CD14-positive monocyte (primary cell): Measurements from ENCODE around the gene CEACAM4. TPM values are rescaled to one million over a fixed set of nuclear protein-coding genes. Genes with fewer than 3 reads are reported as not detected.
A peak's percentile ranks its signal among the peaks of the same experiment; 100 is the strongest.

ENCODE experiments used
- DNase-seq, 3 donors: peaks; one replicate each; pipeline ENCODE4 v3.0.0-alpha.2; 2011 to 2022
- H2AFZ ChIP-seq: 2 replicates; pipeline ENCODE4 v1.6.0; 2012; ENCODE audit warnings: mild to moderate bottlenecking, low read depth, low read length, inconsistent platforms; ENCODE audit not compliant: insufficient read depth, poor library complexity, severe bottlenecking
- H3K27ac ChIP-seq, 2 donors: 1 replicate in 1 of 2; 2 replicates in 1 of 2; pipeline ENCODE4 v1.5.1; 2012 to 2013; ENCODE audit warnings: low read length in 2 of 2, control low read depth in 1 of 2, inconsistent platforms in 1 of 2, low read depth in 1 of 2, mild to moderate bottlenecking in 1 of 2
- H3K27me3 ChIP-seq, 2 donors: one replicate each; pipeline versions ENCODE4 v1.6.0 to v1.6.1; 2011 to 2013; ENCODE audit warnings: low read length in 2 of 2; ENCODE audit not compliant: control insufficient read depth in 2 of 2, insufficient read depth in 2 of 2
- H3K36me3 ChIP-seq, 2 donors: replicated peaks in 1 of 2; 1 replicate in 1 of 2; 2 replicates in 1 of 2; pipeline versions ENCODE4 v1.5.1 to v1.6.1; 2012 to 2013; ENCODE audit warnings: low read length in 2 of 2, control low read depth in 1 of 2, inconsistent platforms in 1 of 2, mild to moderate bottlenecking in 1 of 2; ENCODE audit not compliant: insufficient read depth in 2 of 2, control insufficient read depth in 1 of 2
- H3K4me1 ChIP-seq, 2 donors: 1 replicate in 1 of 2; 2 replicates in 1 of 2; pipeline versions ENCODE4 v1.5.1 to v1.6.1; 2012 to 2013; ENCODE audit warnings: low read length in 2 of 2, control low read depth in 1 of 2, inconsistent platforms in 1 of 2, mild to moderate bottlenecking in 1 of 2, moderate library complexity in 1 of 2; ENCODE audit not compliant: insufficient read depth in 2 of 2, control insufficient read depth in 1 of 2
- H3K4me2 ChIP-seq: replicated peaks from 2 replicates; pipeline ENCODE3; 2012; ENCODE audit warnings: low read length, moderate library complexity, mild to moderate bottlenecking; ENCODE audit not compliant: poor library complexity, severe bottlenecking; ENCODE audit errors: extremely low read depth
- H3K4me3 ChIP-seq, 3 experiments: fragments of 200-600 bp in 1 of 3; sonication (generic) in 1 of 3; replicated peaks in 1 of 3; 1 replicate in 2 of 3; 2 replicates in 1 of 3; pipeline ENCODE4 v1.5.1; 2011 to 2013; ENCODE audit warnings: low read length in 3 of 3, mild to moderate bottlenecking in 3 of 3, control low read depth in 2 of 3, low read depth in 2 of 3, inconsistent platforms in 1 of 3, moderate library complexity in 1 of 3
- H3K79me2 ChIP-seq: 2 replicates; pipeline ENCODE4 v1.6.0; 2012; ENCODE audit warnings: mild to moderate bottlenecking, control low read depth, inconsistent platforms, low read length, moderate library complexity; ENCODE audit not compliant: insufficient read depth
- H3K9ac ChIP-seq: 2 replicates; pipeline ENCODE4 v1.6.0; 2017; ENCODE audit warnings: low read length, mild to moderate bottlenecking; ENCODE audit not compliant: insufficient read depth, poor library complexity, severe bottlenecking
- H3K9me3 ChIP-seq, 2 donors: replicated peaks in 1 of 2; 1 replicate in 1 of 2; 2 replicates in 1 of 2; pipeline versions ENCODE4 v1.5.1 to v1.6.1; 2012 to 2013; ENCODE audit warnings: low read length in 2 of 2, control low read depth in 1 of 2; ENCODE audit not compliant: control insufficient read depth in 1 of 2, insufficient read depth in 1 of 2
- H4K20me1 ChIP-seq: 2 replicates; pipeline ENCODE4 v1.6.0; 2012; ENCODE audit warnings: mild to moderate bottlenecking, low read length, control low read depth, moderate library complexity; ENCODE audit not compliant: insufficient read depth
- H3K27ac Mint-ChIP-seq, 7 donors: one replicate each; pipeline ENCODE4 v1.8.0; 2020; ENCODE audit warnings: mild to moderate bottlenecking in 7 of 7, mixed read lengths in 7 of 7, moderate library complexity in 6 of 7, inconsistent platforms in 2 of 7
- H3K27me3 Mint-ChIP-seq, 3 donors: one replicate each; pipeline ENCODE4 v1.8.0; 2021 to 2022; ENCODE audit warnings: low read depth in 3 of 3, mild to moderate bottlenecking in 3 of 3, mixed read lengths in 3 of 3, moderate library complexity in 3 of 3, inconsistent platforms in 1 of 3
- H3K36me3 Mint-ChIP-seq, 2 donors: one replicate each; pipeline ENCODE4 v1.8.0; 2020; ENCODE audit warnings: mixed read lengths in 2 of 2, inconsistent platforms in 1 of 2, mild to moderate bottlenecking in 1 of 2
- H3K4me1 Mint-ChIP-seq: one replicate; pipeline ENCODE4 v1.8.0; 2020; ENCODE audit warnings: mild to moderate bottlenecking, mixed read lengths
- H3K4me3 Mint-ChIP-seq, 2 donors: one replicate each; pipeline ENCODE4 v1.8.0; 2020; ENCODE audit warnings: mild to moderate bottlenecking in 2 of 2, mixed read lengths in 2 of 2, moderate library complexity in 1 of 2
- H3K9me3 Mint-ChIP-seq, 7 donors: one replicate each; pipeline ENCODE4 v1.8.0; 2020 to 2022; ENCODE audit warnings: mixed read lengths in 7 of 7, mild to moderate bottlenecking in 6 of 7, moderate library complexity in 6 of 7, inconsistent platforms in 2 of 7
- CTCF ChIP-seq: fragments of 200-600 bp; IDR thresholded peaks from one replicate; pipeline ENCODE4 v1.8.0; 2022; ENCODE audit warnings: antibody characterized with exemption, mild to moderate bottlenecking
- WGBS: methylation state at CpG from one replicate; pipeline ENCODE4 v1.1.5; 2013; ENCODE audit warnings: missing lambda C conversion rate; ENCODE audit not compliant: insufficient coverage; 5-methylcytosine and 5-hydroxymethylcytosine counted together
- intact Hi-C, 2 donors: fragments of 100-400 bp; cut with micrococcal nuclease; formaldehyde crosslinking; loops; one replicate each; pipeline versions ENCODE4 v1.15.0 to v1.15.1; 2023
- polyA plus RNA-seq, 3 donors: library from polyadenylated mRNA; depleted of rRNA in 1 of 3; unstranded in 2 of 3; stranded (reverse) in 1 of 3; fragments of 300-500 nt in 2 of 3; fragments of >200 nt in 1 of 3; fragmentation: Illumina TruSeq in 2 of 3; gene quantifications; 1 replicate in 2 of 3; 2 replicates in 1 of 3; pipeline ENCODE4 v1.2.3, GENCODE V29; 2012 to 2021

The CEACAM4 gene
- polyA plus RNA-seq, 3 donors: 23.1 to 40.7 (median 27.5) TPM

- Histone ChIP-seq H3K4me2 (no peak overlapping the region), H4K20me1 (no peaks in the 10 kb centered on the region), H3K27ac (no peak overlapping the region), H3K4me3 (no peak overlapping the region), H3K4me1 (peaks cover 26 to 30% of the 10 kb centered on the region in 2 donors), H3K36me3 (peaks cover 12 to 56% of the 10 kb centered on the region in 2 donors), H3K27me3 (no peaks in the 10 kb centered on the region), H2AFZ (no peak overlapping the region), H3K9ac (no peak overlapping the region), H3K9me3 (peaks cover 27 to 30% of the 10 kb centered on the region in 2 donors), H3K79me2 (peaks cover 28% of the 10 kb centered on the region)
- H3K36me3 Mint-ChIP-seq: peaks cover 57 to 58% of the 10 kb centered on the region in 2 donors
- H3K27me3 Mint-ChIP-seq: no peaks in the 10 kb centered on the region
- H3K4me3 Mint-ChIP-seq: no peak overlapping the region
- WGBS: 89% methylated on average over 1 of the region's 2 CpGs
- no peak for DNase-seq
- H3K4me1 Mint-ChIP-seq: peaks cover 38% of the 10 kb centered on the region
- TF ChIP-seq CTCF: no peak
- H3K27ac Mint-ChIP-seq: no peak overlapping the region
- peaks cover 26 to 32% (median 28%) of the 10 kb centered on the region in 7 donors for H3K9me3 Mint-ChIP-seq
- intact Hi-C loops: no loop called here
Observed at GRCh38 chr19:41578886-41579285, 48.0 kb downstream of the CEACAM4 start.

GRCh38 chr19:41577833-41578232, 49.0 kb downstream of the CEACAM4 start:
- peaks cover 22 to 28% (median 27%) of the 10 kb centered on the region in 7 donors for H3K9me3 Mint-ChIP-seq
- H3K9ac ChIP-seq: no peak overlapping the region
- no peak overlapping the region for H3K4me2 ChIP-seq
- no peak overlapping the region for H3K4me3 Mint-ChIP-seq
- no peak overlapping the region for H2AFZ ChIP-seq
- TF ChIP-seq CTCF: no peak
- peaks cover 12 to 45% of the 10 kb centered on the region in 2 donors for H3K36me3 ChIP-seq
- H3K27ac Mint-ChIP-seq: peak overlapping the region in 5 of 7 donors; percentile 8 to 94 (median 37)
- H3K4me1 ChIP-seq: peaks cover 26 to 30% of the 10 kb centered on the region in 2 donors
- H3K79me2 ChIP-seq: peaks cover 28% of the 10 kb centered on the region
- no peaks in the 10 kb centered on the region for H3K27me3 Mint-ChIP-seq
- WGBS: 17% methylated on average over 1 of the region's 2 CpGs
- DNase-seq: no peak
- no peaks in the 10 kb centered on the region for H4K20me1 ChIP-seq
- H3K4me3 ChIP-seq: no peak overlapping the region
- H3K27ac ChIP-seq: no peak overlapping the region
- H3K27me3 ChIP-seq: no peaks in the 10 kb centered on the region
- peaks cover 27 to 30% of the 10 kb centered on the region in 2 donors for H3K9me3 ChIP-seq
- H3K36me3 Mint-ChIP-seq: peaks cover 48 to 50% of the 10 kb centered on the region in 2 donors
- intact Hi-C loops: no loop called here
- H3K4me1 Mint-ChIP-seq: peaks cover 38% of the 10 kb centered on the region
